ENCODE measurements around the gene SNX13. TPM values are rescaled to one million over a fixed set of nuclear protein-coding genes. Genes with fewer than 3 reads are reported as not detected.

Gene SNX13
- total RNA-seq, 2 donors from 2014 or later = 32.2 to 34.2 TPM

- H3K4me1 Mint-ChIP-seq (ENCODE audit: low read depth in 2 of 2) = no peaks in the 10 kb centered on the region
- no peaks in the 10 kb centered on the region for H3K36me3 Mint-ChIP-seq
- H3K9me3 Mint-ChIP-seq = no peaks in the 10 kb centered on the region
- ATAC-seq (no peak), DNase-seq (ENCODE audit: low spot score) (no peak)
- H3K4me3 Mint-ChIP-seq = no peak overlapping the region
- H3K27me3 Mint-ChIP-seq = peaks cover 10 to 16% of the 10 kb centered on the region in 2 donors
- no peak overlapping the region for H3K27ac Mint-ChIP-seq
These were observed 26.4 kb upstream of the SNX13 start for GRCh38 chr7:17966706-17967105.

DNA sequence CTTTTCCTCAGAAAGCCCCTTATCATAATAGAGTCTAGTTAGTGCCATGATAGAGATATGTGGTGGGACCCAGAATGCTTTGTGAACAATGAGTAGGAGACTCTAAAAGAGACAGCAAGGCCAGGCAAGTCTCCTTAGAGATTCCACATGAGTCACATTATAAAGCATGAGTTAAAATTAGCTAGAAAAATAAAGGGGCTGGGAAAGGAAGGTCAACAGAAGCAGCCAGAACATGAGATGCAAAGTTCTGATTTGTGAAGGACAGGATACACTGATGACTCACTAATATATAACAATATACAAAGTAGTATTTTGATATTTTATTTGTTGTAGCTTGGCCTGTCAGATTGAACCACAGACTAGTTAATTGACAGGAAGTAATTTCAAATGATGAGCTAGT, 25.3 kb upstream of the SNX13 start:
- no peaks in the 10 kb centered on the region for H3K9me3 Mint-ChIP-seq
- no peak for ATAC-seq
- H3K36me3 Mint-ChIP-seq = no peaks in the 10 kb centered on the region
- no peak for DNase-seq (ENCODE audit: low spot score)
- H3K4me3 Mint-ChIP-seq = no peak overlapping the region
- peaks cover 10 to 17% of the 10 kb centered on the region in 2 donors for H3K27me3 Mint-ChIP-seq
- H3K27ac Mint-ChIP-seq = no peak overlapping the region
- H3K4me1 Mint-ChIP-seq (ENCODE audit: low read depth in 2 of 2) = no peaks in the 10 kb centered on the region

DNA sequence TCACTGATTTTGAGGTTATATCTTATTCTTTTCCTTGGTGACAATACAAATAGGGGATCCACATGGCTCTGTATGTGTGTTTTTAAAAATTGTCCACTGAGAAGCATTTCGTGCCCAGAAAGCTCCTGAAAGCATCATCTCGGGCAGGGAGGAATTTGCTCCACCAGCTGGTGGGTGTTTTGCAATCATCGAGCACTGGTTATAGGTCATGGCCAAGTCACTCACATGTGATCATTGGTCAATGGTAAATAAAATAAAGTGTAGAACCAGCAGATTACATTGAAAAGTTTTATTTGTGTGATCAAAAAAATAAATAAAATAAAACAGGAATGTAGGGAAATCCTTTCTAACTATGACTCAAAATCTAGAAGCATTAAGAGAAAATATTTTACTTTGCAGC, 23.0 kb upstream of the SNX13 start:
- H3K27me3 Mint-ChIP-seq = peaks cover 7 to 21% of the 10 kb centered on the region in 2 donors
- H3K4me1 Mint-ChIP-seq (ENCODE audit: low read depth in 2 of 2) = no peaks in the 10 kb centered on the region
- H3K9me3 Mint-ChIP-seq = no peaks in the 10 kb centered on the region
- ATAC-seq = no peak
- no peak overlapping the region for H3K4me3 Mint-ChIP-seq
- no peak for DNase-seq (ENCODE audit: low spot score)
- H3K36me3 Mint-ChIP-seq = no peaks in the 10 kb centered on the region
- no peak overlapping the region for H3K27ac Mint-ChIP-seq

GRCh38 chr7:17962652-17963051, 22.4 kb upstream of the SNX13 start:
- no peak overlapping the region for H3K27ac Mint-ChIP-seq
- H3K4me3 Mint-ChIP-seq = no peak overlapping the region
- no peaks in the 10 kb centered on the region for H3K4me1 Mint-ChIP-seq (ENCODE audit: low read depth in 2 of 2)
- ATAC-seq (no peak), DNase-seq (ENCODE audit: low spot score) (no peak)
- H3K36me3 Mint-ChIP-seq = no peaks in the 10 kb centered on the region
- H3K9me3 Mint-ChIP-seq = no peaks in the 10 kb centered on the region
- H3K27me3 Mint-ChIP-seq = peaks cover 7 to 19% of the 10 kb centered on the region in 2 donors

DNA sequence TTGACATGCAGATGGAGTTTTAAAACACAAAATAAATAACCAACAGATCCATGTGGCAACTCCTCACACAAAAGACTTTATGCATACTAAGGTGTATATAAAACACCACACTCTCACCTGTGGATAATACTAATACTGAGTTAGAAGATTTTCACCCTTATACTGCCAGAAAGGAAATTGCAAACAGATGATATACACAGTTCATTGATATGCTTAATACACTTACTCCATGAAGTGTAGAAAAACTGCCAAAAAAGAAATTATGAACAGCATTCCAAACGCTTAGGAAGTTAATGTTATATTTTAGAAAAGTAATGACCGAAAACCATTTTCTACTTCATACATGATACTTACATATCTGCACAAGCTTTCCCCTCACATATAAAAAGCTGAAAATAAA, 17.6 kb upstream of the SNX13 start:
- no peaks in the 10 kb centered on the region for H3K9me3 Mint-ChIP-seq
- H3K27me3 Mint-ChIP-seq = peaks cover 12 to 15% of the 10 kb centered on the region in 2 donors
- H3K27ac Mint-ChIP-seq = no peak overlapping the region
- H3K4me1 Mint-ChIP-seq (ENCODE audit: low read depth in 2 of 2) = no peaks in the 10 kb centered on the region
- no peaks in the 10 kb centered on the region for H3K36me3 Mint-ChIP-seq
- no peak for DNase-seq (ENCODE audit: low spot score)
- H3K4me3 Mint-ChIP-seq = no peak overlapping the region
- no peak for ATAC-seq

DNA sequence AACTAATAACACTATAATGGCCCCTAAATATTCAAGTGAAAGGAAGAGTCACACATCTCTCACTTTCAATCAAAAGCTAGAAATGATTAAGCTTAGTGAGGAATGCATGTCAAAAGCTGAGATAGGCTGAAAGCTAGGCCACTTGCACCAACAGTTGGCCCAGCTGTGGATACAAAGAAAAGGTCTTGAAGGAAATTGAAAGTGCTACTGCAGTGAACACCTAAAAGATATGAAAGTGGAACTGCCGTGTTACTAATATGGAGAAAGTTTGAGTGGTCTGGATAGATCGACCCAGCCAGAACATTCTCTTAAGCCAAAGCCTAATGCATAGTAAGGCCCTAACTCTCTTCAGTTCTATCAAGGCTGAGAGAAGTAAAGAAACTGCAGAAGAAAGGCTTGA, 12.1 kb upstream of the SNX13 start:
- ATAC-seq (peak; percentile 72 to 94), DNase-seq (ENCODE audit: low spot score) (no peak)
- H3K4me1 Mint-ChIP-seq (ENCODE audit: low read depth in 2 of 2) = peaks cover 5 to 8% of the 10 kb centered on the region in 2 donors
- H3K9me3 Mint-ChIP-seq = no peaks in the 10 kb centered on the region
- no peak overlapping the region for H3K27ac Mint-ChIP-seq
- peaks cover 6 to 10% of the 10 kb centered on the region in 2 donors for H3K27me3 Mint-ChIP-seq
- H3K36me3 Mint-ChIP-seq = no peaks in the 10 kb centered on the region
- H3K4me3 Mint-ChIP-seq = peak overlapping the region; percentile 25

- no peak for DNase-seq (ENCODE audit: low spot score)
- Mint-ChIP-seq H3K4me3 (no peak overlapping the region), H3K9me3 (no peaks in the 10 kb centered on the region), H3K4me1 (ENCODE audit: low read depth in 2 of 2) (peaks cover 5 to 8% of the 10 kb centered on the region in 2 donors), H3K36me3 (no peaks in the 10 kb centered on the region), H3K27me3 (peaks cover 6 to 10% of the 10 kb centered on the region in 2 donors), H3K27ac (no peak overlapping the region)
- ATAC-seq = peak in 1 of 2 donors; percentile 67
These were observed 11.5 kb upstream of the SNX13 start for GRCh38 chr7:17951742-17952254.

DNA sequence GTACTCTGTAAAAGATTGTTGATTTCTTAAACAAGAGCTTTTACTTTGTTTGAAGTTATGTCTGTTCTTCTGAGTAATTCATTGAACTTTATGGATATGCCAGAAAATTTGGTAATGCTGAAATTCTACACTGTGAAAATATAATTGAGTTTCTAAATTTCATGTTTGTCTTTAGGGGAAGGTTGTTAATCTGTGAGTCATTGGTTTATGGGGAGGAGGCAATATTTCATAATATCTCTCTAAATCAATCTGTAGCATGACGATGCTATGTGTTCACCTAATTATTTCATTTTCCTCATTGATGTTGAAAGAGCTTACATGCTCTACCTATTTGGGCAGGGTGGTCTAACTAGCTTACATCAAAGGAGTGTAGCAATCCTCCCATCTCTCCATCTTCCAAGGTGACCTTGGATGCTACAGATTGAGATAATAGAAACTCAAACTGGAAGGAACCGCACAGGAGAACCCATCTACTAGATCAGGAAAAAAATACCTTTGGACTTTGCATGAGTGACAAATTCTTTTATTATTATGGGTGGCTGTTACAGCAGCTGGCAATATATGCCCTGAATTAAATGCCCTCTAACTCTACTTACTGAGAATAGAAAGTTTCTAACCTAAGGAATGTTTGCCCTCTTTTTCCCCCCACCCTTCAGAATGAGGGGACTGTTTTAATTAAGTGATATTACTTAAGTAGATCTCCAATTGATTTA, 8.4 kb upstream of the SNX13 start:
- DNase-seq (ENCODE audit: low spot score) = no peak
- Mint-ChIP-seq H3K27me3 (peaks cover 7 to 10% of the 10 kb centered on the region in 2 donors), H3K36me3 (no peaks in the 10 kb centered on the region), H3K4me3 (no peak overlapping the region), H3K27ac (no peak overlapping the region), H3K9me3 (no peaks in the 10 kb centered on the region), H3K4me1 (ENCODE audit: low read depth in 2 of 2) (peaks cover 5 to 8% of the 10 kb centered on the region in 2 donors)
- ATAC-seq = no peak

GRCh38 chr7:17947620-17948019, 7.3 kb upstream of the SNX13 start:
- Mint-ChIP-seq H3K36me3 (no peaks in the 10 kb centered on the region), H3K4me3 (no peak overlapping the region), H3K9me3 (no peaks in the 10 kb centered on the region), H3K27ac (no peak overlapping the region), H3K27me3 (peaks cover 7 to 10% of the 10 kb centered on the region in 2 donors), H3K4me1 (ENCODE audit: low read depth in 2 of 2) (peaks cover 5 to 6% of the 10 kb centered on the region in 2 donors)
- ATAC-seq (no peak), DNase-seq (ENCODE audit: low spot score) (no peak)

DNA sequence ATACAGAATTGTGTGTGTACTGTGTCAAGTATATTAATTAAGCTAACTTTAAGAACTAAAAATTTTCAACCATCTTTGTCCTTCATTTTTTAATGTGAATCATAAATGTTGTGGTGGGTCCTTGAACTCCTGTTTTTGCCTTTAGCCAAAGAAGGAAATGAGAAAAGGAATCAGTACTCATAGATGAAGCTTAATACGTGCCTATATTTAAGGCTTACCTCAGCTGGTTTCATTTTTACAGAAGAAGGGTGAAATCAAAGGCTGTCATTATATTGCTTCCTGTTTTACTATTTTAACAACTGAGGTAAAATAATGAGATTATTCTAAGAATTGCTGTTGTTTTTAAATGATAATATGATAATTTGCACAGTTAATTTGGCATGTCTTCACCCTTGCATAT, 6.3 kb upstream of the SNX13 start:
- Mint-ChIP-seq H3K4me3 (no peak overlapping the region), H3K9me3 (no peaks in the 10 kb centered on the region), H3K4me1 (ENCODE audit: low read depth in 2 of 2) (peaks cover 0 to 3% of the 10 kb centered on the region in 2 donors), H3K27ac (no peak overlapping the region), H3K36me3 (no peaks in the 10 kb centered on the region), H3K27me3 (peaks cover 4 to 7% of the 10 kb centered on the region in 2 donors)
- DNase-seq (ENCODE audit: low spot score) (no peak), ATAC-seq (no peak)

GRCh38 chr7:17944720-17945119, 4.4 kb upstream of the SNX13 start:
- H3K4me3 Mint-ChIP-seq = no peak overlapping the region
- H3K27me3 Mint-ChIP-seq = peaks cover 2 to 7% of the 10 kb centered on the region in 2 donors
- H3K36me3 Mint-ChIP-seq = no peaks in the 10 kb centered on the region
- H3K4me1 Mint-ChIP-seq (ENCODE audit: low read depth in 2 of 2) = peaks cover 6 to 8% of the 10 kb centered on the region in 2 donors
- H3K27ac Mint-ChIP-seq = no peak overlapping the region
- ATAC-seq (no peak), DNase-seq (ENCODE audit: low spot score) (no peak)
- H3K9me3 Mint-ChIP-seq = no peaks in the 10 kb centered on the region

- Mint-ChIP-seq H3K4me1 (ENCODE audit: low read depth in 2 of 2) (peaks cover 16 to 23% of the 10 kb centered on the region in 2 donors), H3K36me3 (no peaks in the 10 kb centered on the region), H3K9me3 (no peaks in the 10 kb centered on the region), H3K27me3 (peaks cover 0 to 7% of the 10 kb centered on the region in 2 donors), H3K4me3 (no peak overlapping the region), H3K27ac (no peak overlapping the region)
- DNase-seq (ENCODE audit: low spot score) (no peak), ATAC-seq (no peak)
These were observed 2.7 kb upstream of the SNX13 start for GRCh38 chr7:17943006-17943405.

DNA sequence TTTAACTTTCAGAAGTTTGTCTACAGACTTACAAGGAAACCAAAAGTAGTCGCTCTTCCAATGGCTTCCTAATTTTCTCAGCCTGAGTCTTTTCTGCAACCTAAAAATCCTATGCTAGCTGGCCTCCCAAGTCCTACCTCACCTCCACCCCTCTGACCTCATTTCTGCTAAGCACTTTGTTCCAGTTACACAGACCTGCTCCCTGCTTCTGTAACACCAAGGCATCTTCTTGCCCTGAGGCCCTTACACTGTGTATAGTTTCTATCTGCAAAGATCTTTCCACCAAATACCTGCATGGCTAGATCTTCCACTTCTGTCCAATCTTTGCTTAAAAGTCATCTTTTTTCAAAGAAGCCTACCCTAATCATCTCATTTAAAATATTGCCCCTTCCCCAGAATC, 1.9 kb upstream of the SNX13 start:
- no peak for ATAC-seq
- Mint-ChIP-seq H3K4me1 (ENCODE audit: low read depth in 2 of 2) (peaks cover 20 to 30% of the 10 kb centered on the region in 2 donors), H3K36me3 (no peaks in the 10 kb centered on the region), H3K27ac (peak overlapping the region in 1 of 2 donors; percentile 15), H3K27me3 (peaks cover 0 to 7% of the 10 kb centered on the region in 2 donors), H3K4me3 (peak overlapping the region; percentile 8), H3K9me3 (no peaks in the 10 kb centered on the region)
- DNase-seq (ENCODE audit: low spot score) = no peak

GRCh38 chr7:17940951-17941431, 697 bp upstream of the SNX13 start:
- Mint-ChIP-seq H3K27ac (peak overlapping the region; percentile 95 to 96), H3K27me3 (peaks cover 0 to 7% of the 10 kb centered on the region in 2 donors), H3K36me3 (no peaks in the 10 kb centered on the region), H3K4me3 (peak overlapping the region; percentile 99), H3K9me3 (no peaks in the 10 kb centered on the region), H3K4me1 (ENCODE audit: low read depth in 2 of 2) (peaks cover 23 to 36% of the 10 kb centered on the region in 2 donors)
- DNase-seq (ENCODE audit: low spot score) = no peak
- no peak for ATAC-seq

Data from natural killer cell treated with Interleukin-12 subunit alpha and Interleukin-12 subunit beta and Interleukin-15 and Interleukin-18, amount 100 ng/mL, for 72 hours (primary cell).